HUES64 (cell line): ENCODE results near the gene NCKAP5L.

Source experiments
- H3K27ac ChIP-seq: 2 replicates; pipeline ENCODE4 v1.7.0; 2013; ENCODE audit warnings: low read depth, low read length, inconsistent platforms
- H3K27me3 ChIP-seq: 2 replicates; pipeline ENCODE4 v1.6.1; 2013; ENCODE audit warnings: mild to moderate bottlenecking, low read length; ENCODE audit not compliant: insufficient read depth
- H3K36me3 ChIP-seq: 2 replicates; pipeline ENCODE4 v1.6.1; 2013; ENCODE audit warnings: mild to moderate bottlenecking, low read length; ENCODE audit not compliant: insufficient read depth
- H3K4me1 ChIP-seq: 2 replicates; pipeline ENCODE4 v1.6.1; 2013; ENCODE audit warnings: mild to moderate bottlenecking, low read length, moderate library complexity; ENCODE audit not compliant: insufficient read depth
- H3K4me3 ChIP-seq: 2 replicates; pipeline ENCODE4 v1.5.1; 2013; ENCODE audit warnings: mild to moderate bottlenecking, low read length, moderate library complexity
- H3K9ac ChIP-seq: 2 replicates; pipeline ENCODE4 v1.6.1; 2013; ENCODE audit warnings: mild to moderate bottlenecking, low read depth, low read length
- H3K9me3 ChIP-seq: 2 replicates; pipeline ENCODE4 v1.6.1; 2013; ENCODE audit warnings: low read depth, low read length; ENCODE audit not compliant: insufficient read depth
- WGBS: fragments of 150-250, 120-280 bp; methylation state at CpG from one replicate; pipeline ENCODE4 v1.1.7; 2013; ENCODE audit warnings: missing lambda C conversion rate; 5-methylcytosine and 5-hydroxymethylcytosine counted together

The NCKAP5L gene

GRCh38 chr12:49797449-49797776 lies 30.8 kb downstream of the NCKAP5L start:
- Histone ChIP-seq H3K27ac (no peak overlapping the region), H3K9ac (no peak overlapping the region), H3K27me3 (no peaks in the 10 kb centered on the region), H3K4me1 (no peaks in the 10 kb centered on the region), H3K4me3 (no peak overlapping the region), H3K36me3 (peaks cover 39% of the 10 kb centered on the region), H3K9me3 (no peaks in the 10 kb centered on the region)
- 97% methylated on average over 2 of the region's 2 CpGs for WGBS

GRCh38 chr12:49796606-49797448 lies 31.4 kb downstream of the NCKAP5L start:
- no peak overlapping the region for H3K27ac ChIP-seq
- peaks cover 37% of the 10 kb centered on the region for H3K36me3 ChIP-seq
- H3K9me3 ChIP-seq: no peaks in the 10 kb centered on the region
- H3K4me3 ChIP-seq: no peak overlapping the region
- no peaks in the 10 kb centered on the region for H3K4me1 ChIP-seq
- WGBS: 95% methylated on average over 17 of the region's 17 CpGs
- no peak overlapping the region for H3K9ac ChIP-seq
- no peaks in the 10 kb centered on the region for H3K27me3 ChIP-seq

- H3K9ac ChIP-seq: no peak overlapping the region
- H3K4me3 ChIP-seq: no peak overlapping the region
- H3K9me3 ChIP-seq: no peaks in the 10 kb centered on the region
- peaks cover 31% of the 10 kb centered on the region for H3K36me3 ChIP-seq
- H3K27ac ChIP-seq: no peak overlapping the region
- no peaks in the 10 kb centered on the region for H3K4me1 ChIP-seq
- 96% methylated on average over 12 of the region's 12 CpGs for WGBS
- H3K27me3 ChIP-seq: no peaks in the 10 kb centered on the region
These were observed 32.1 kb downstream of the NCKAP5L start for GRCh38 chr12:49796155-49796554.

- H3K36me3 ChIP-seq: peaks cover 26% of the 10 kb centered on the region
- WGBS: 94% methylated on average over 12 of the region's 12 CpGs
These were observed 32.5 kb downstream of the NCKAP5L start for GRCh38 chr12:49795654-49796105.

GRCh38 chr12:49794811-49795653 lies 33.2 kb downstream of the NCKAP5L start:
- H3K27ac ChIP-seq: no peak overlapping the region
- H3K4me1 ChIP-seq: no peaks in the 10 kb centered on the region; the same call in 1 of the 2 replicates
- peaks cover 20% of the 10 kb centered on the region for H3K36me3 ChIP-seq
- no peak overlapping the region for H3K4me3 ChIP-seq
- WGBS: 95% methylated on average over 32 of the region's 32 CpGs
- no peaks in the 10 kb centered on the region for H3K9me3 ChIP-seq
- no peaks in the 10 kb centered on the region for H3K27me3 ChIP-seq
- no peak overlapping the region for H3K9ac ChIP-seq

More at GRCh38 chr12:49795654-49796105, 32.5 kb downstream of the NCKAP5L start:
- Histone ChIP-seq H3K9me3 (no peaks in the 10 kb centered on the region), H3K27ac (no peak overlapping the region), H3K4me3 (no peak overlapping the region), H3K27me3 (no peaks in the 10 kb centered on the region), H3K9ac (no peak overlapping the region), H3K4me1 (no peaks in the 10 kb centered on the region)

GRCh38 chr12:49794021-49794420 lies 34.2 kb downstream of the NCKAP5L start:
- Histone ChIP-seq H3K4me3 (no peak overlapping the region), H3K27me3 (no peaks in the 10 kb centered on the region), H3K4me1 (no peaks in the 10 kb centered on the region; the same call in 1 of the 2 replicates), H3K36me3 (peaks cover 16% of the 10 kb centered on the region), H3K9me3 (no peaks in the 10 kb centered on the region), H3K27ac (no peak overlapping the region), H3K9ac (no peak overlapping the region)
- WGBS: 93% methylated on average over 5 of the region's 5 CpGs

GRCh38 chr12:49793620-49794019 lies 34.6 kb downstream of the NCKAP5L start:
- no peaks in the 10 kb centered on the region for H3K27me3 ChIP-seq
- H3K27ac ChIP-seq: no peak overlapping the region
- no peaks in the 10 kb centered on the region for H3K9me3 ChIP-seq
- H3K9ac ChIP-seq: no peak overlapping the region
- H3K36me3 ChIP-seq: peaks cover 16% of the 10 kb centered on the region
- H3K4me3 ChIP-seq: no peak overlapping the region
- WGBS: 90% methylated on average over 9 of the region's 9 CpGs
- no peaks in the 10 kb centered on the region; the same call in 1 of the 2 replicates for H3K4me1 ChIP-seq

- Histone ChIP-seq H3K9me3 (no peaks in the 10 kb centered on the region), H3K27ac (no peak overlapping the region), H3K9ac (no peak overlapping the region), H3K4me1 (no peaks in the 10 kb centered on the region; the same call in 1 of the 2 replicates), H3K4me3 (no peak overlapping the region), H3K36me3 (peaks cover 12% of the 10 kb centered on the region), H3K27me3 (no peaks in the 10 kb centered on the region)
- 94% methylated on average over 6 of the region's 11 CpGs for WGBS
These were observed 35.1 kb downstream of the NCKAP5L start for GRCh38 chr12:49792976-49793580.

- Histone ChIP-seq H3K36me3 (peaks cover 5% of the 10 kb centered on the region), H3K9ac (no peak overlapping the region), H3K4me3 (no peak overlapping the region), H3K9me3 (peaks cover 5% of the 10 kb centered on the region; the same call in 1 of the 2 replicates), H3K27me3 (no peaks in the 10 kb centered on the region), H3K4me1 (no peaks in the 10 kb centered on the region; the same call in 1 of the 2 replicates), H3K27ac (no peak overlapping the region)
- 93% methylated on average over 20 of the region's 20 CpGs for WGBS
These were observed 35.8 kb downstream of the NCKAP5L start for GRCh38 chr12:49792181-49792970.

- Histone ChIP-seq H3K9ac (no peak overlapping the region), H3K4me3 (no peak overlapping the region), H3K4me1 (no peaks in the 10 kb centered on the region; the same call in 1 of the 2 replicates), H3K36me3 (peaks cover 2% of the 10 kb centered on the region; the same call in 1 of the 2 replicates), H3K27ac (no peak overlapping the region), H3K27me3 (no peaks in the 10 kb centered on the region), H3K9me3 (peaks cover 5% of the 10 kb centered on the region; the same call in 1 of the 2 replicates)
- WGBS: 94% methylated on average over 23 of the region's 23 CpGs
These were observed 36.5 kb downstream of the NCKAP5L start for GRCh38 chr12:49791700-49792099.
